GM10266 (cell line): ENCODE results near the gene TULP3.

Experiments used
- DNase-seq: peaks from one replicate; pipeline ENCODE4 v3.0.0; 2012; ENCODE audit errors: extremely low spot score
- TF ChIP-seq, protein P1 (sequence below): IDR thresholded peaks from 2 replicates; pipeline ENCODE4 v1.5.1; 2012; ENCODE audit warnings: mild to moderate bottlenecking, low read depth; ENCODE audit not compliant: control insufficient read depth, insufficient read depth; ENCODE audit errors: missing control alignments

Gene TULP3

DNA sequence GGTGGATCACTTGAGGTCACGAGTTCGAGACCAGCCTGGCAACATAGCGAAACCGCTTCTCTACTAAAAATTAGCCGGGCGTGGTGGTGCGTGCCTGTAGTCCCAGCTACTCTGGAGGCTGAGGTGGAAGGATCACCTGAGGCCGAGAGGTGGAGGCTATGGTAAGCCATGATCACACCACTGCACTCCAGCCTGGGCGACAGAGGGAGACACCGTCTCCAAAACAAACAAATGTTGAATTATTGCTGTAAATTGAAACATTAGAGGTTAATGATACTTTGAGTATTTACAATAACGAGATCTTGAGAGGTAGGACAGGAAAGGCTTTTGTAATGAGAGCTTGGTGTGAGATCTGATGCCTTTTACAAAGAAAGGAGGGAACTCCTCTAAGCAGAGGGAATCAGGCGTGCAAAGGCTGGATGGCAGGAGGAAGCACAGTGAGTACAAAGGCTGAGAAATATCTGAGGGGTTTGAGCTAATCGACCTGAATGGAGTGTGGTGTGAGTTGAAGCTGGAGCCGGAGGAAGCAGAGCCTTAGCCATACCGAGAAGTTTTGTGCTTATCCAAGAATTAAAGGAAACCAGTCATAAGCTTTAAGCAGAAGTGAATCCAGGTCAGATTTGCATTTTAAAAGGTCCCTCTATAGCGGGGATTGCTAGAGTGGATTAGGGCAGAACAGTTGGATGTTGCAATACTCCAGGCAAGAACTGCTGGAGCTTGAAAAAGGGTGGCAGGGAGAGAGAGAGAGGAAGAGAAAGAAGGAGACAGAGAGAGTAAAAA is 12.5 kb upstream of the TULP3 start:
- TF ChIP-seq, protein P1, sequence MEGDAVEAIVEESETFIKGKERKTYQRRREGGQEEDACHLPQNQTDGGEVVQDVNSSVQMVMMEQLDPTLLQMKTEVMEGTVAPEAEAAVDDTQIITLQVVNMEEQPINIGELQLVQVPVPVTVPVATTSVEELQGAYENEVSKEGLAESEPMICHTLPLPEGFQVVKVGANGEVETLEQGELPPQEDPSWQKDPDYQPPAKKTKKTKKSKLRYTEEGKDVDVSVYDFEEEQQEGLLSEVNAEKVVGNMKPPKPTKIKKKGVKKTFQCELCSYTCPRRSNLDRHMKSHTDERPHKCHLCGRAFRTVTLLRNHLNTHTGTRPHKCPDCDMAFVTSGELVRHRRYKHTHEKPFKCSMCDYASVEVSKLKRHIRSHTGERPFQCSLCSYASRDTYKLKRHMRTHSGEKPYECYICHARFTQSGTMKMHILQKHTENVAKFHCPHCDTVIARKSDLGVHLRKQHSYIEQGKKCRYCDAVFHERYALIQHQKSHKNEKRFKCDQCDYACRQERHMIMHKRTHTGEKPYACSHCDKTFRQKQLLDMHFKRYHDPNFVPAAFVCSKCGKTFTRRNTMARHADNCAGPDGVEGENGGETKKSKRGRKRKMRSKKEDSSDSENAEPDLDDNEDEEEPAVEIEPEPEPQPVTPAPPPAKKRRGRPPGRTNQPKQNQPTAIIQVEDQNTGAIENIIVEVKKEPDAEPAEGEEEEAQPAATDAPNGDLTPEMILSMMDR, result no peak
- DNase-seq, result no peak

DNA sequence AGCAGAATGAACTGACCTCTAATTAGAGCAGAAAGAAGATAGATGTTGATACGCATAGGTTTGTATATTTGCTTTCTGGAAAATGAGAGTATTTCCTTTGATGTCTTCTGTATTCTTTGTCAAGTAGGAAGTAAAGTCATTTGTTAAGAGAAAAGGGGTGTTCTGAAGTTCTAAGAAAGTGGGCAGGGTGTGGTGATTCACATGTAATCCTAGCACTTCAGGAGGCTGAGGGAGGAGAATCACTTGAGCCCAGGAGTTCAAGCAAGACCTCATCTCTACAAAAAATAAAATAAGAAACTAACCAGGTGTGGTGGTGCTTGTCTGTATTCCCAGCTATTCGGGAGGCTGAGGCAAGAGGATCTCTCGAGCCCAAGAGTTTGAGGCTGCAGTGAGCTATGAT is 10.8 kb upstream of the TULP3 start:
- no peak for DNase-seq
- TF ChIP-seq, protein P1, result no peak

DNA sequence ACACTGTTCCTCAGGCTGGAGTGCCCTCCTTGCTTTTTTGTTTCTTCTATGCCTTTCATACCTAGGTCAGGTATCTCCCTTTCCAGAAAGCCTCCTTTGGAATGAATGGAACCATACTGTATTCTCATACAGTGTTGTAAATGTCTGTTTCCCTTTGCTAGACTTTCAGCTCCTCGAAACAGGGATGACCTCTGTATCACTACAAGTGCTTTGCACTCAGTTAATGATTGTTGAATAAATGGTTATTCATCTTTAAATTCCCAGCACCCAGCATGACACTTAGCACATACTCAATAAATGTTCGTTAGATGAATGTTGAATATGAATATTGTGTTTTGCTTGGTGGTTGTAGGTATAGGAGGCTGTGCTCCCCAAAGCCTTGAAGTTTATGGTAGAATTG is 5.9 kb upstream of the TULP3 start:
- no peak for DNase-seq
- TF ChIP-seq, protein P1, result no peak

DNA sequence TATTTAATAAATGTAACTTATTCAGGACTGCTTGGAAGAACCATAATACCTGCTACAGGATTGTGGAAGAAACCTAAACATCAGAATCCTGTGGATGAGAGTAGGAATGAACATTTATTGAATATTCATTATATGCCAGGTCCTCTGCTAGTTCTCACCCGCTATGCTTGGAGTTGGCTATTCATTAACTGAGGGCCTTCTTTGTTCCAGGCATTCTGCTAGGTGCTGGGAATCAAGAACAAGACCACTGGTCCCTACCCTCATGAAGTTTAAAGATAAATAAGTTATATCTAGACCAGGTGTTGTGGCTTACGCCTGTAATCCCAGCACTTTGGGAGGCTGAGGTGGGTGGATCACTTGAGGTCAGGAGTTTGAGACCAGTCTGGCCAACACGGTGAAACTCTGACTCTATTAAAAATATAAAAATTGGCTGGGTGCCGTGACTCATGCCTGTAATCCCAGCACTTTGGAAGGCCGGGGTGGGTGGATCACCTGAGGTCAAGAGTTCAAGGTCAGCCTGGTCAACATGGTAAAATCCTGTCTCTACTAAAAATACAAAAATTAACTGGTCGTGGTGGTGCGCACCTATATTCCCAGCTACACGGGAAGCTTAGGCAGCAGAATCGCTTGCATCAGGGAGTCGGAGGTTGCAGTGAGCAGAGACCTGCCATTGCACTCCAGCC is 3.8 kb upstream of the TULP3 start:
- no peak for DNase-seq
- TF ChIP-seq, protein P1, result no peak

DNA sequence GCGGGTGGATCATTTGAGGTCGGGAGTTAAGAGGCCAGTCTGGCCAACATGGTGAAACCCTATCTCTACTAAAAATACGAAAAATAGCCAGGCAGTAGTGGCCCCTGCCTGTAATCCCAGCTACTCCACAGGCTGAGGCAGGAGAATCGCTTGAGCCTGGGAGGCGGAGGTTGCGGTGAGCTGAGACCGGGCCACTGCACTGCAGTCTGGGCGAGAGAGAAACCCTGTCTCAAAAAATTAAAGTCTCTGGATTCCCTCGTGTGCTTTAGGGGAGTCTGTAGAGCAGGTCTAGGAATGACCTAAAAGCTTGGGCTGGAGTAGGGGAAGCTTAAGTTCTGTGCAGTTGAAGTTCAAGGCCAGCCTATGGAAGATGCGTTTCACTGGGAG is 697 bp upstream of the TULP3 start:
- TF ChIP-seq, protein P1, result no peak
- DNase-seq, result no peak

DNA sequence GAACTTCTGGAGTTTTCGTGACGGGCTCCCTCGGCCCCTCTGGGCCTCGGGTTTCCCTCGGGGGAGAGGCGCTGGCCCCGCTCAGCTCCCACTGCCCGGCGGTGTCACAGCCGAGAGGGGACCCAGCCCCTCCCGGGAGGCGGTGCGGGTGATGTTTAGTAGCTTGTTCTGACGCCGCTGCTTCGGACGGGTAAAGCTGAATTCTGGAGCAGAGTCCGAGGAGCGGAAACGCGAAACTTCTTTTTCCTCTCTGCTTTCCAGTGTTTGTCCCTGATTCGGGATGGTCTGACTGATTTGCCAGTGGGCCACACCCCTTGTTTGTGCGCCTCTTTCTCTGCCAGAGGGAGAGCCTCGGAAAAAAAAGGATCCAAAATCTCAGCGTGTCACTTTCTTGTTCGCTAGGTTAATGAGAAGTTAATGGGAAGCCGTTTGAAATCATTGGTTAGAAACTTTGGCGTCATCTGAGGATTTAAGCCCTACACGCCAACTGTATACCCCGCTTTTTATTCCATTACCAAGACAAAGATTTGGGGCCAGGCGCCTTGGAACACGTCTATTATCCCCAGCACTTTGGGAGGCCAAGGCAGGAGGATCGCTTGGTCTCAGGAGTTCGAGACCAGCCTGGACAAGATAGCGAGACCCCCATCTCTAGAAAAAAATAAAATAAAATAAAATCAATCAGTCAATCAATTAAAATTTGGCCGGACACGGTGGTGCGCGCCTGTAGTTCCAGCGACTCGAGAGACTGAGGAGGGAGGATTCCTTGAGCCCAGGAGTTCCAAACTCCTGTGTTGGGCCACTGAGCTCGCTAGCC is 756 bp downstream of the TULP3 start:
- no peak for DNase-seq
- TF ChIP-seq, protein P1, result no peak
